Panc1 (cell line): ENCODE data around the gene ARHGEF12. TPM values are rescaled to one million over a fixed set of nuclear protein-coding genes. Genes with fewer than 3 reads are reported as not detected.
A peak's percentile ranks its signal among the peaks of the same experiment; 100 is the strongest.

Source experiments
- ATAC-seq: fragments of 200-7000 bp; cut with Tn5 transposase; 2 replicates; pipeline ENCODE4 v1.9.1; 2020; ENCODE audit warnings: mild to moderate bottlenecking, moderate library complexity
- BruUV-seq: library from RNA; stranded (reverse); fragments of 400-500 nt; replicated peaks from 2 replicates; lab custom pipeline; 2021; lab: Mats Ljungman, UMichigan
- CTCF ChIA-PET: fragments of 300-600 bp; sonication (Branson Sonifier 250); formaldehyde crosslinking; loops from one replicate; lab custom pipeline; 2022; ENCODE audit warnings: antibody characterized with exemption; lab: Charles Lee
- POLR2A ChIA-PET: fragments of 300-600 bp; sonication (Branson Sonifier 250); formaldehyde crosslinking; loops from one replicate; lab custom pipeline; 2022; ENCODE audit warnings: antibody characterized with exemption; lab: Charles Lee
- DNase-seq: peaks from one replicate; pipeline ENCODE4 v3.0.0-alpha.2; 2010; ENCODE audit warnings: low read depth, low spot score
- H3K27ac ChIP-seq: 2 replicates; pipeline ENCODE4 v1.5.1; 2011; ENCODE audit warnings: mild to moderate bottlenecking, low read length, inconsistent platforms
- H3K27me3 ChIP-seq: fragments of 200-500 bp; sonication (Bioruptor generic); 2 replicates; pipeline ENCODE4 v1.6.0; 2014; ENCODE audit warnings: low read length, inconsistent platforms; ENCODE audit not compliant: control insufficient read depth, insufficient read depth
- H3K36me3 ChIP-seq: fragments of 200-500 bp; sonication (Bioruptor generic); 2 replicates; pipeline ENCODE4 v1.5.1; 2014; ENCODE audit warnings: inconsistent platforms, mild to moderate bottlenecking, low read length, moderate library complexity; ENCODE audit not compliant: control insufficient read depth, insufficient read depth
- H3K4me1 ChIP-seq: 2 replicates; pipeline ENCODE4 v1.5.1; 2011; ENCODE audit warnings: inconsistent platforms, mild to moderate bottlenecking, low read length, moderate library complexity; ENCODE audit not compliant: control insufficient read depth, insufficient read depth
- H3K4me3 ChIP-seq, 2 experiments: 2 replicates each; pipeline ENCODE4 v1.5.1; 2011 to 2012; ENCODE audit warnings: low read depth in 2 of 2, low read length in 2 of 2, mild to moderate bottlenecking in 2 of 2, inconsistent platforms in 1 of 2, moderate library complexity in 1 of 2
- H3K9me3 ChIP-seq: fragments of 200-500 bp; sonication (Bioruptor generic); 2 replicates; pipeline ENCODE4 v1.5.1; 2014; ENCODE audit warnings: low read depth, mild to moderate bottlenecking, inconsistent platforms, low read length, moderate library complexity; ENCODE audit not compliant: control insufficient read depth, insufficient read depth
- POLR2AphosphoS5 ChIP-seq: IDR thresholded peaks from 2 replicates; pipeline ENCODE4 v1.6.1; 2012; ENCODE audit warnings: mild to moderate bottlenecking, low read depth, low read length, moderate library complexity
- REST ChIP-seq, 2 experiments: IDR thresholded peaks; 2 replicates each; pipeline ENCODE4 v1.6.1; 2011 to 2012; ENCODE audit warnings: low read depth in 2 of 2, control low read depth in 1 of 2, low read length in 1 of 2, mild to moderate bottlenecking in 1 of 2, moderate library complexity in 1 of 2; ENCODE audit not compliant: insufficient read depth in 1 of 2
- SIN3A ChIP-seq: IDR thresholded peaks from 2 replicates; pipeline ENCODE4 v1.6.1; 2012; ENCODE audit warnings: low read depth, mild to moderate bottlenecking, low read length, moderate library complexity, borderline replicate concordance; ENCODE audit not compliant: insufficient read depth
- TCF7L2 ChIP-seq: IDR thresholded peaks from 2 replicates; pipeline ENCODE4 v1.6.1; 2011; ENCODE audit warnings: mild to moderate bottlenecking, low read depth, low read length, inconsistent platforms
- in situ Hi-C: cut with HindIII; loops from 2 replicates; pipeline ENCODE4 v1.10.0; 2016; ENCODE audit warnings: low sequenced_read_pairs, low pct_unique_long_range_greater_than_20kb
- intact Hi-C: fragments of 100-400 bp; cut with micrococcal nuclease; formaldehyde crosslinking; loops from one replicate; pipeline ENCODE4 v1.10.0; 2022; ENCODE audit not compliant: unreplicated experiment
- total RNA-seq: library from RNA; stranded (reverse); gene quantifications from one replicate; pipeline ENCODE4 v1.2.1, GENCODE V29; 2021; ENCODE audit not compliant: unreplicated experiment
- TF ChIP-seq, protein P1 (sequence below): fragments of 450-650 bp; IDR thresholded peaks from 2 replicates; pipeline ENCODE4 v1.5.1; 2017; ENCODE audit warnings: mild to moderate bottlenecking

ARHGEF12 gene
- total RNA-seq, 1 experiment from 2014 or later = 182 TPM

DNA sequence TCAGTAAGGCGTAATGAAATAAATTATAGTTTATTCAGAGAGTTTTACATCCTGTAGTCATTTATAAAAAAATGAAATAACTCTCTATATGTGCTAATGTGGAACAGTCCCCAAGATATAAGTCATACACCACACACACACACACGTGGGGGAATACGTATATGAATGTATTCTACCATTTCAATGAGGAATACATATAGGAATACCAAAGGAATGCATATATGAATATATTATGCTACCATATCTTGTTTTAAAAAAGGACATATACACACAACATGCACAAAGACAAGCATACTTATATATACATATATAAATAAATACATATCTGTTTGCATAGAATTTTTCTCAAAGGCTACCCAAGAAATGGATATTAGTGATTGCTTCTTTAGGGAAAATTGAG is 135.8 kb downstream of the ARHGEF12 start:
- no peak overlapping the region for H3K27ac ChIP-seq
- no peak for DNase-seq
- intact Hi-C loops (no loop called here), in situ Hi-C loops (no loop called here)
- CTCF ChIA-PET = no interaction called here
- peaks cover 54% of the 10 kb centered on the region for H3K36me3 ChIP-seq
- H3K27me3 ChIP-seq = no peaks in the 10 kb centered on the region
- TF ChIP-seq SIN3A = no peak
- TF ChIP-seq REST (IDR thresholded peaks at IDR 0.05; ENCODE audit: insufficient read depth in 1 of 2, low read depth in 2 of 2, low read length in 1 of 2) = no peak
- no peak for TF ChIP-seq TCF7L2
- TF ChIP-seq POLR2AphosphoS5 = no peak
- TF ChIP-seq, protein P1, sequence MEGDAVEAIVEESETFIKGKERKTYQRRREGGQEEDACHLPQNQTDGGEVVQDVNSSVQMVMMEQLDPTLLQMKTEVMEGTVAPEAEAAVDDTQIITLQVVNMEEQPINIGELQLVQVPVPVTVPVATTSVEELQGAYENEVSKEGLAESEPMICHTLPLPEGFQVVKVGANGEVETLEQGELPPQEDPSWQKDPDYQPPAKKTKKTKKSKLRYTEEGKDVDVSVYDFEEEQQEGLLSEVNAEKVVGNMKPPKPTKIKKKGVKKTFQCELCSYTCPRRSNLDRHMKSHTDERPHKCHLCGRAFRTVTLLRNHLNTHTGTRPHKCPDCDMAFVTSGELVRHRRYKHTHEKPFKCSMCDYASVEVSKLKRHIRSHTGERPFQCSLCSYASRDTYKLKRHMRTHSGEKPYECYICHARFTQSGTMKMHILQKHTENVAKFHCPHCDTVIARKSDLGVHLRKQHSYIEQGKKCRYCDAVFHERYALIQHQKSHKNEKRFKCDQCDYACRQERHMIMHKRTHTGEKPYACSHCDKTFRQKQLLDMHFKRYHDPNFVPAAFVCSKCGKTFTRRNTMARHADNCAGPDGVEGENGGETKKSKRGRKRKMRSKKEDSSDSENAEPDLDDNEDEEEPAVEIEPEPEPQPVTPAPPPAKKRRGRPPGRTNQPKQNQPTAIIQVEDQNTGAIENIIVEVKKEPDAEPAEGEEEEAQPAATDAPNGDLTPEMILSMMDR = no peak
- POLR2A ChIA-PET = no interaction called here
- H3K4me1 ChIP-seq = no peaks in the 10 kb centered on the region
- no TSS peak for BruUV-seq
- H3K4me3 ChIP-seq = no peak overlapping the region
- no peak for ATAC-seq
- no peaks in the 10 kb centered on the region for H3K9me3 ChIP-seq

DNA sequence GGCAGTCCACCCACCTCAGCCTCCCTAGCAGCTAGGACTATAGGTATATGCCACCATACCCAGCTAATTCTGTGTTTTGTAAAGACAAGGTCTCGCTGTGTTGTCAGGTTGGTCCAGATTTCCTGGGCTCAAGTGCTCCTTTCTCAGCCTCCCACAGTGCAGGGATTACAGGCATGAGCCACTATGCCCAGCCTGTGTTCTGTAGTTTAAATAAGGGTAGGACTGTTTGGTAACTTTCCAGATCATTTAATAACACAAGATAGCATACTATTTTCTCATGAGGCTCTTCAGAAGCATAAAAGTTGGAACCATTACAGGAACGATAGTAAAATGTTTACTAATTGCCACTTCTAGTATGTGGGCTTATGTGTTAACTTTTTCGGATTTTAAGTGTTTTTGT is 137.3 kb downstream of the ARHGEF12 start:
- DNase-seq (no peak), ATAC-seq (peak; percentile 17; the same call in 1 of the 2 replicates)
- no peaks in the 10 kb centered on the region for H3K4me1 ChIP-seq
- H3K9me3 ChIP-seq = no peaks in the 10 kb centered on the region
- no peak overlapping the region for H3K27ac ChIP-seq
- H3K36me3 ChIP-seq = peaks cover 57% of the 10 kb centered on the region
- TF ChIP-seq POLR2AphosphoS5 = no peak
- no peak for TF ChIP-seq TCF7L2
- no peak for TF ChIP-seq SIN3A
- TF ChIP-seq, protein P1 = no peak
- H3K4me3 ChIP-seq = no peak overlapping the region
- BruUV-seq = no TSS peak
- ChIA-PET CTCF (no interaction called here), POLR2A (no interaction called here)
- intact Hi-C loops (no loop called here), in situ Hi-C loops (no loop called here)
- H3K27me3 ChIP-seq = no peaks in the 10 kb centered on the region
